ENCODE results near the gene TMEM174.

DNA sequence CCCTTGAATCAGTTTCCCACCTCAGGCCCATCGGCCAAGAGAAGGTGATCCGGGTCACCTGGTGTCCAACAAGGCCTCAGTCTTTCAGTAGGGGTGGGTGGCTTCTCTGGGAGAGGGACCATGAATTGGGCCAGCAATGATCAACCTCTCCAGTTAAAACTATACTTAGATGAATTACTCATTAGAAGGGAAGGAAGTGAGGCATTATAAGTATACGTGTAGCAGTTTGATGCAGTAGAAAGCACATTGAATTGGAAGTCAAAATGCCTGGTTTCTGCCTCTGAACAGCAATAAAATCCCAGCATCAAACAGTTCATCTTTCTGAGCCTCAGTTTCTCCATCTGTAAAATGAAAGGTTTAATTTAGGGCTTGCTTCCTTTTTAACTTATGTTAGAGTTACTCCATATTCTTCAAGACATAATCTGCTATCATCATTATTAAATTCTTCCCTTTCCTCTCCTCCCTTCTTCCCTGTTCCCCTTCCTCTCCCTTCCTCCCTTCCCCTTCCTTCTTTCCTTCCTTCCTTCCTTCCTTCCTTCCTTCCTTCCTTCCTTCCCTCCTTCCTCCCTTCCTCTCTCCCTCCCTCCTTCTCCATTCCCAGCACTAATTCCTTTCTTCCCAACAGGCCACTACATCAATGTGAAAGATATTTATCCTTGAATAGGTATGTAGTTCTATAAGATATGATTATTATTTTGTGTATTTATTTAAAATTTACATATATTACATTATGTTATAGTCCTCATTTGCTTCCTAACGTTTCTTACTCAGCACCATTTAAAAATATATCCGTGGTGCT is 18.6 kb upstream of the TMEM174 start:
- TF ChIP-seq, protein P1, sequence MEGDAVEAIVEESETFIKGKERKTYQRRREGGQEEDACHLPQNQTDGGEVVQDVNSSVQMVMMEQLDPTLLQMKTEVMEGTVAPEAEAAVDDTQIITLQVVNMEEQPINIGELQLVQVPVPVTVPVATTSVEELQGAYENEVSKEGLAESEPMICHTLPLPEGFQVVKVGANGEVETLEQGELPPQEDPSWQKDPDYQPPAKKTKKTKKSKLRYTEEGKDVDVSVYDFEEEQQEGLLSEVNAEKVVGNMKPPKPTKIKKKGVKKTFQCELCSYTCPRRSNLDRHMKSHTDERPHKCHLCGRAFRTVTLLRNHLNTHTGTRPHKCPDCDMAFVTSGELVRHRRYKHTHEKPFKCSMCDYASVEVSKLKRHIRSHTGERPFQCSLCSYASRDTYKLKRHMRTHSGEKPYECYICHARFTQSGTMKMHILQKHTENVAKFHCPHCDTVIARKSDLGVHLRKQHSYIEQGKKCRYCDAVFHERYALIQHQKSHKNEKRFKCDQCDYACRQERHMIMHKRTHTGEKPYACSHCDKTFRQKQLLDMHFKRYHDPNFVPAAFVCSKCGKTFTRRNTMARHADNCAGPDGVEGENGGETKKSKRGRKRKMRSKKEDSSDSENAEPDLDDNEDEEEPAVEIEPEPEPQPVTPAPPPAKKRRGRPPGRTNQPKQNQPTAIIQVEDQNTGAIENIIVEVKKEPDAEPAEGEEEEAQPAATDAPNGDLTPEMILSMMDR (IDR thresholded peaks at IDR 0.05; ENCODE audit: low read depth, low read length): no peak
- no peak for TF ChIP-seq EZH2phosphoT487 (IDR thresholded peaks at IDR 0.05; ENCODE audit: low read depth)
